Astrocyte of the cerebellum (primary cell): ENCODE measurements around the gene RAB1B.

ENCODE experiments used
- DNase-seq: peaks from one replicate; pipeline ENCODE4 v3.0.0-alpha.2; 2011; ENCODE audit warnings: low read depth
- H3K4me3 ChIP-seq: 2 replicates; pipeline ENCODE4 v1.5.1; 2011; ENCODE audit warnings: mild to moderate bottlenecking, low read depth, low read length, moderate library complexity
- in situ Hi-C: cut with HindIII; loops from 2 replicates; pipeline ENCODE4 v1.10.0; 2017; ENCODE audit warnings: low sequenced_read_pairs
- TF ChIP-seq, protein P1 (sequence below): IDR thresholded peaks from 2 replicates; pipeline ENCODE4 v1.5.1; 2012; ENCODE audit warnings: low read length, low read depth, moderate library complexity, mild to moderate bottlenecking; ENCODE audit errors: missing control alignments

RAB1B gene

DNA sequence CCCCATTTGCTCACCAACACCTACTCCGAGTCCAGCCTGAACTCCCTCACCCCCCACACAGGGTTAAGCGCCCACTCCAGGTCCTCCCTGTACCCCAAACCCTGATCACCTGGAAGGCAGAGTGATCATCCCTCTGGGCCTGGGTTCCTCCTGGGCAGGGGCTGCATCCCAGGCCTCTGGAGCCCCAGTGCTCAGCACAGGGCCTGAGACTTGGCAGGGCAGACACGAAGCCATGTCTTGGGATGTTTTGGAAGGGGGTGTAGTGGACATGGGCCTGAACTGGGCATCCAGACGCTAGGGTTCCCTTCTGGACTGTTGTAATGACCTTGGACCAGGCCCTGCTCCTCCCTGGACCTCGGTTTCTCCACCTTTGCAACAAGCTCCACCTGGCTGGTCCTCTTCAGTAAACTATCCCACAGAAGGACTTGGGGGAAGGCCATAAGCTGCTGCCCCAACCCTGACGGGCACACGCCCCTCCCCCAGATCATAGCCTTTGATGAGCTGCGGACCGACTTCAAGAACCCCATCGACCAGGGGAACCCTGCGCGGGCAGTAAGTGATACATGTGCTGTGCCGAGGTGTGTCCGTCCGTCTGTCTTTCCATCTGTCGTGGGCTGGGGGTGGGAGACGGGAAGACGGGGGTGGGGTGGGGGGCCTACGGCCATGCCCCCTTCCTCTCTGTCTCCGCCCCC lies 13.5 kb downstream of the RAB1B start:
- TF ChIP-seq, protein P1, sequence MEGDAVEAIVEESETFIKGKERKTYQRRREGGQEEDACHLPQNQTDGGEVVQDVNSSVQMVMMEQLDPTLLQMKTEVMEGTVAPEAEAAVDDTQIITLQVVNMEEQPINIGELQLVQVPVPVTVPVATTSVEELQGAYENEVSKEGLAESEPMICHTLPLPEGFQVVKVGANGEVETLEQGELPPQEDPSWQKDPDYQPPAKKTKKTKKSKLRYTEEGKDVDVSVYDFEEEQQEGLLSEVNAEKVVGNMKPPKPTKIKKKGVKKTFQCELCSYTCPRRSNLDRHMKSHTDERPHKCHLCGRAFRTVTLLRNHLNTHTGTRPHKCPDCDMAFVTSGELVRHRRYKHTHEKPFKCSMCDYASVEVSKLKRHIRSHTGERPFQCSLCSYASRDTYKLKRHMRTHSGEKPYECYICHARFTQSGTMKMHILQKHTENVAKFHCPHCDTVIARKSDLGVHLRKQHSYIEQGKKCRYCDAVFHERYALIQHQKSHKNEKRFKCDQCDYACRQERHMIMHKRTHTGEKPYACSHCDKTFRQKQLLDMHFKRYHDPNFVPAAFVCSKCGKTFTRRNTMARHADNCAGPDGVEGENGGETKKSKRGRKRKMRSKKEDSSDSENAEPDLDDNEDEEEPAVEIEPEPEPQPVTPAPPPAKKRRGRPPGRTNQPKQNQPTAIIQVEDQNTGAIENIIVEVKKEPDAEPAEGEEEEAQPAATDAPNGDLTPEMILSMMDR: no peak
- no peak for DNase-seq
- no peak overlapping the region for H3K4me3 ChIP-seq
- in situ Hi-C loops: loop anchor here (5.0 kb wide), 1 partner anchor 65 kb away; no protein-coding TSS in a partner anchor

DNA sequence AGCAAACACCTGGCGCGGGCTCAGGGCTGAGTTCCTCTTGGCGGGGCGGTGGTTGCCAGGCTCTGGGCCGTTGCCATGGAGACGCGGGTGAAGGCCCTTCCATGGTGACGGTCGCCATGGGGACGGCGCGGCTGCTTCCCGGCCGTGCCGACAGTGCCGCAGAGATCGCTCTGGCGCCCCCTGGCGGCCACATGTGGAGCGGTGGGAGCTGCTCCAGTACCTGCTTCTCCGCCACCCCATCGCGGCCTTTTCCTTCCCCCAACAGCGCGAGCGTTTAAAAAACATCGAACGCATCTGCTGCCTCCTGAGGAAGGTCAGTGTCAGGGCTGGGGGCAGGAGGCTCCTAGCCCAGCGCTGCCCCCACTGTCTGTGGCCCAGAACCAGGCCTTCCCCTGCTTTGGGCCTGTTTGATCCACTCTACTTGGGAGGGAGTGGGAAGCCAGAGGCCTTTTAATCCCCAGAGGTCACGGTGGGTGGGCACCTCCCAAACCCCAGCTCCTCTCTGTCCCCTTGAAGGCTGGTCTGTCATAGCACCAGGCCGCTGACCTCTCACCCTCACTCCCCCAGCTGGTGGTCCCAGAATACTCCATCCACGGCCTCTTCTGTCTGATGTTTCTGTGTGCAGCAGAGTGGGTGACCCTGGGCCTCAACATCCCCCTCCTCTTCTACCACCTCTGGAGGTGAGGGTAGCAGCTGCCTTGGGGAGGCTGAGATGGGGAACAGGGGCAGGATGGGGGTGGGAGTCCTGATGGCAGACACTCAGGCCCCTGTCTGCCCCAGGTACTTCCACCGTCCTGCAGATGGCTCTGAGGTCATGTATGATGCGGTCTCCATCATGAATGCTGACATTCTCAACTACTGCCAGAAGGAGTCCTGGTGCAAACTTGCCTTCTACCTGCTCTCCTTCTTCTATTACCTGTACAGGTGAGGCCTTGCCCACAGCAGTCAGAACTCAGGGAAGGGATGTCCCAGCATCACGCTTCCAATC lies 14.3 kb downstream of the RAB1B start:
- peak; percentile 87 for DNase-seq
- H3K4me3 ChIP-seq: no peak overlapping the region

DNA sequence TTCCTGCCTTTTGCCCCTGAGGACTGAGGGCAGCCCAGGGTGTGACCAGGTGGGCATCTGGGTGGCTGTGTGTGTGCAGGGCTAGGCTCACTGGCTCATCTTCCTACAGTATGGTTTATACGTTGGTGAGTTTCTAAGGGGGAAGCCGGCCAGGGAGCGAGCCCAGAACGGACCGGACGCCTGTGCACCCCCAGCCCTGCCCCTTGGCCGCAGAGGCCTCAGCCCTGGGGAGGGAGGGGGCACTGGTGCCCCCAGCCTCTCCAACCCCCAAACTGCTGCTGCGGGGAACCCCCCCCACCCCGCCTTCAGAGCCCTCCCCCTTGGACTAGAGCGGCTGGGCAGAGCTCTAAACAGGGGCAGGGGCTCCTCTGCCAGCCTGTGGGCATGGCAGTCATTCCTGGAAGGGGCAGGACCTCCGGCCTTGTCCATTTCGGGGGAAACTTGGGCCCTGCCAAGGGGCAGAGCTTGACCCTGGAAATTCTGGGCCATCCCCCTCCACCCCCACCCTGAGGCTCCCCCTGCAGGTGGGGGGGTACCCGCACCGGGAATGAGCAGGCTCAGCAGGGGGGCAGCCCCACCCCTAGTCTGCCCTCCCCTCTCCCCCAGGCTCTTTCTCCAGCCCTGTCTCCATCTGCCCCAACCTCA lies 15.1 kb downstream of the RAB1B start:
- in situ Hi-C loops: loop anchor here (5.0 kb wide), 1 partner anchor 66 kb away; no protein-coding TSS in a partner anchor
- no peak for DNase-seq
- H3K4me3 ChIP-seq: no peak overlapping the region
- TF ChIP-seq, protein P1: no peak

More for the DNA sequence above, 14.3 kb downstream of the RAB1B start:
- in situ Hi-C loops: loop anchor here (5.0 kb wide), 1 partner anchor 65 kb away; no protein-coding TSS in a partner anchor
- TF ChIP-seq, protein P1: peak; percentile 89

DNA sequence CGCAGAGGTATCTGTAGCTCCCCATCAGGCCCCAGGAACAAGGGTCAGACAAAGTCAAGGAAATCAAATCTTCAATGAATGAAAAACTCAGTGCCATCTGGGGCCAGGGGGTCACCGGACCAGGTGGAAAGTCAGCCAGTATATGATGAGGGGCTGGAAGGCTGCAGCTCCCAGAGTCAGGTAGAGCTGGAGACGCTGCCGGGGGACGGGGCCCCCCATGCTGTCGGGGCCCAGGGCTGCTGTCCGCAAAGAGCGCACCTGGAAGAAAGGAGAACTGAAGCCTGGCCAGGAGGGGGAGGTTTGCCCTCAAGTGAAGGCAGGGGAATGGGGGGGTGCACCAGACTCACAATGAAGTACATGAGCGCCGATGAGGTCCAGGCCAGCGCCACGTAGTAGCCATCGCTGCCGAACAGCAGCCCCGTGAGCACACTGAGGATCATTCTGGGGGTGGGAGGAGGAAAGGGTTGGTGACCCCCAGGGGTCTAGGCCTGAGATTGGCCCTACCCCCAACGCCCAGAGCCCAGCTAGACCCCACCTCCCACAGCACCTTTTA lies 16.2 kb downstream of the RAB1B start:
- no peak for DNase-seq
- in situ Hi-C loops: loop anchor here (5.0 kb wide), 1 partner anchor 67 kb away; no protein-coding TSS in a partner anchor
- TF ChIP-seq, protein P1: no peak
- no peak overlapping the region for H3K4me3 ChIP-seq

DNA sequence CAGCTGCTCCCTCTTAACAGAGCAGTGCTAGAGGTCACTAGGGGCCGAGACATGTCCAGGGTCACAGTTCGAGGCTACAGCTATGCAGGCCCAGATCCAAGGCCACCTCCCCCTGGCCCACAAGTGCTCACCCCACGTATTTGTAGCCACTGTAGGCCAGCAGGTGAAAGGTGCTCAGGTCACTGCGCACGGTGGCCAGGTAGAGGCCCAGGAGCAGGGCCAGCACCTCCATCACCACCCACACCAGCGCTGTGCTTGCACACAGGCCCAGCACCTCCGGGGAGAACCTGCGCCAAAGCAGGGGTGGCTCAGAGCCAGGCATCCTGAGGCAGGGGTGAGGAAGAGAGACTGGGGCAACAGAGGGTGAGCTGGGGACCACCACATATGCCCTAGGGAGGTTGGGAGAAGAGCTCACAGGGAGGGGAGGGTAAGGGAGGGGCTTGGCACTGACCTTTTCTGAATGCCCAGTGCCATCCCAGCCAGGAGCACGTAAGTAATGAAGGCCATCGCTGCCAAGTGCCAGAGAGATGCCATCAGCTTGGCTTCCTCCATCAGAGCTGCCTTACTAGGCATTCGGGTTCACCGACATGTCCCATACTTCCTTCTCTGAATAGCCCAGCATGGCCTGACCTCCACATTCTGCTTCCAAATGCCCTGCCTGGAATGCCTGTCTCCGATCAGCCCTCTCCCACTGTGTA lies 17.0 kb downstream of the RAB1B start:
- no peak overlapping the region for H3K4me3 ChIP-seq
- DNase-seq: no peak
- in situ Hi-C loops: no loop called here
- TF ChIP-seq, protein P1: no peak
